Suppressor macrophage treated with lipopolysaccharide for 1 hour (primary cell): ENCODE data around the gene GPANK1.
"Not testable (repeated sequence)": the region's sequence is repeated elsewhere in the genome, so short reads cannot be mapped to it uniquely, and the experiment has no call there.

Source experiments
- DNase-seq, 3 donors: peaks; one replicate each; pipeline ENCODE4 v3.0.0-alpha.2; 2020 to 2022

GPANK1 gene

DNA sequence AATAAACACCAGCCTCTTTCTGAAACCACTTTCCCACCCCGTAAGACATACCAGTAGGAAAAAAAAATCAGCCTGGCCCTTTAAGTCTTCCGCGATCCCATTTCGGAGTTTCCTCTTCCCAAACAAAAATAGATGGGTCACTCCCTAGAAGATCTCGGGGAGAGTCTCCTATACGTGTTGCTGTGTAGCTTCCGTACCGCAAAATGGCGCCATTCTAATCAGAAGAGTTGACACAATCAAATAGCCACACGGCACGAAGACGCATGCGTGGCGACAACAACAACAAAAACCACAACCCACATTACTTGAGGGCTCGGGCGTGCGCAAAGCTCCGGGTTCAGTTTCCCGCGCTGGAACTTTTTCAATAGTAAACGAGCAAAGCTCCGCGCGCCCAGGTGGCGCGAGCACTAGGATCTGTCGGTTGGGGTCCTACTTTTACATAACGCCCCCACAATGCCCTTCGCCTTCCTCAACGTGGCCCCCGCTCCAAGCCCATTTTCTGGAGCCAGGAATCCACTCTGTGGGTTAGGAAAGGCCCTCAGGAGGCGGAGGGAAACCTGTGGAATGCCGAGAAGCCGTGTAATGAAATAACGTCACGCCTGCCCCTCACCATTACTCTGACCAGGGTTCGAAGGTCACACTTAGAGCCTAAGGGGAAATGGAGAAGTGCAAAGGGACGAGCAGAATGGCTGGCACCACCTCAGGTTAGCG lies at the start of gene GPANK1:
GPANK1 (minus strand) TSS at position 208 of the 711 bp plus-strand sequence. CDS start 519 bp downstream, outside the sequence.
- peak; percentile 95 to 97 (median 97) for DNase-seq

DNA sequence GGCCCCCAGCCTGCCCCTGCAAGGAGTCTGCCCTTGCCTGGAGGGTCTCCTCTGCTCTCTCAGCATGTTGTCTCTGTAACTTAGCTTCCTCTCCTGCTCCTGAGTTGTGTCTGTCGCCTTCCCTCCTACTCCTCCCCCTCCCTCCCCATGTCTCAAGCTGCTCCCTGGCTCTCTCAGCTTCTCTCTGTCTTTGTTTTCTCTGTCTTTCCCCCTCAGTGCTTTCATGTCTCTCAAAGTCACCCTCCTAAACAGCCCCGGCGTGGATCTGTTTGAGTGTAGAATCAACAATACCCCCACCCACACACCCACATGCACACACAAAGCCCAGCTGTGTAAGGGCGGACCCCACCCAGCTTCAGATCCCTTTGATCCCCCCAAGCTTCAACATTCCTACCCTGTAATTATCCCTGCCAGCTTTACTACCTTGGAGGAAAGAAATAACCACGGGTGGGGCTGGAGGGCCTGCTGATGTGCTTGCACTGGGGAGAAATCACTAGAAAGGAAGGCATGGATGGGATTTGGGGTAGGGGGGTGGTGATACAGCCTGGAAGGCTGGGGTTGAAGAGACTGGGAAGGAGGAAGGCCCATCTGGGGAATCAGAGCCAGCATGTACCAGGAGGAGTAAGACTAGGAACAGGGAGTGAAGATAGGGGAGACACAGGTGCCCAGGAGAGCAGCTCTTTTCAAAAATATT lies 49.3 kb upstream of the GPANK1 start:
- peak in 1 of 3 donors; percentile 19 for DNase-seq

DNA sequence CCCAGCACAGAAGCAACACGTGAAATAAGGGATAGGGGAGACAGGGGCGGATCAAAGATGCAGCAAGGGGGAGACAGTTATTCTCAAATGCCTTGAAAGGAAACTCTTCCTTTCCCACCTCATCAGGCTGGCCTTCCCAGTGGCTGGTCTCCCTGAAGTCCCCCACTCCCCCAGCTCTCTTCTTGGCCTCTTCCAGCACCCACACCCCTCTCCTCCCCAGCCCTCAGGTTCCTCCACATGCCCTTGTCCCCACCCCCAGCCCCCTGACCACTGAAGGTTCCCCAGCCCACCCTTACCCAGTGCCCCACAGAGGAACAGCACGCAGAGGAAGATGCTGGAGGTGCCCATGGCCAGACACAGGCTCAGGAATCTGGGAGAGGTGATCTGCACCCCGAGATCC lies 48.7 kb upstream of the GPANK1 start:
- DNase-seq, result no peak

DNA sequence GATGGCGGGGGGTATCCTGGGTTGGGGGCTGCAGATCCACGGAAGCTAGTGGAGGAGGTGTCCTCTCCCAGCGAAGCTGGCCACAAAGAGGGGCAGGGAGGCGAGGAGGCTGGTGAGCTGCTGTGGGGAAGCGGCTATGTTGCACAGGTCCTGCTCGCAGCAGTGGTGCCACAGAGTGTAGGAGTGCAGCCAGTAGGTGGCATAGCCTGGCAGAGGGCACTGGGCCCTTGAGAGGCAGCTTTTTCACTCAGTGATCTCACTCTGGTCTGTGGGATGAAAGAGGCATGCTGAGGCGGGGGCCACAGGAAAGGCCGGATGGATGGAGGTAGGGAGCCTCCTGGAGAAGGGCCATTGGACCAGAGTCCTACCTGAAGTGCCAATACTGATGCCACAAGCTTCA lies 47.5 kb upstream of the GPANK1 start:
- peak; percentile 41 to 53 (median 45) for DNase-seq

DNA sequence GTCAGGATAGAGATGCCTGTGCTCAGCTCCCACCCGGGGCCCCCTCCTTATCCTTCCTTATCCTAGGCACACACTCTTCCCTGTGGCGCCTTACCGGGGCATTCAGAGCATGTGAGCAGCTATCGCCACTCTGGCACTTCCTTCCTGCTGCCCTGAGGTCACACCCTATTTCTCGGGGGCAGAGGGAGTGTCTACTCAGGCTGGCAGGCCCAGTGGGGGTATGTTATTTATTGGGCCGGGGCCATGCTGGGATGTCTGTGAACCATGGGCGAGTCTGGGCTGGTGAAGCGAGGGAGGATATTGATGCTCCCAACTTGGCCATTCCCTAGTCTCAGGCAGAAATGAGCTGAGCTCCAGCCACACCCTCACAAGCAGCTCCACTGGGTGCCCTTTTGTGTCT lies 46.4 kb upstream of the GPANK1 start:
- DNase-seq, result peak; percentile 34 to 46 (median 36)

DNA sequence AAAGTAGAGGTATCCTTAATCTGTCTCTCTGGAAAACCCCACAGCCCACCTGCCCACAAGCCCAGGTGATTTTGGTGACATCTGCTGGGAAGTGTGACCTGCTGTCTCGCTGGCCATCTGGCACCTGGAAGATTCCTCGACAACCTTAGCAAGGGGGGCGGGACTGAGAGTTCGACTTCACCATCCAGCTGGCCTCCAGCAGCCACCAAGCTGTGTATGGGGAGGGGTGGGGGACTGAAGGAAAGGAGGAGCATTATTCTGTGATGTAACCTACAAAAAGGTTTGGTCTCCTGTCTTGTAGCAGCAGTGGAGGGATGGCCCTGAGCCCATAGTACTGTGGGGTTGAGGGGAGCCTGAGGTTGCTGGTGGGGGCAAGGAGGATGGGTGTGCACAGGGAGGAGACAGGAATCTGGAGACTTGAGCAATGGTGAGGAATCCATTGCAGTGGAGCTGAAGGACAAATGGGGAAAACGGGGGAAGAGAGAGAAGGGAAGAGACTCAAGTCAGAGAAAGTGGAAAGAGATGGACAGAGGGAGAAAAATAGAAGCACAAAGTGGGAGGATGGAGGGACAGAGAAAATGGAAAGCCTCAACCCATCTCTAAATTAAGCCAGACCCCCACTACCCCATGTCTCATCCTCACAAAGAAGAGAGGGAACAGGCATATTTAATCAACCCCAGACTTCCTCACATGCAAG lies 45.9 kb upstream of the GPANK1 start:
- DNase-seq, result no peak

DNA sequence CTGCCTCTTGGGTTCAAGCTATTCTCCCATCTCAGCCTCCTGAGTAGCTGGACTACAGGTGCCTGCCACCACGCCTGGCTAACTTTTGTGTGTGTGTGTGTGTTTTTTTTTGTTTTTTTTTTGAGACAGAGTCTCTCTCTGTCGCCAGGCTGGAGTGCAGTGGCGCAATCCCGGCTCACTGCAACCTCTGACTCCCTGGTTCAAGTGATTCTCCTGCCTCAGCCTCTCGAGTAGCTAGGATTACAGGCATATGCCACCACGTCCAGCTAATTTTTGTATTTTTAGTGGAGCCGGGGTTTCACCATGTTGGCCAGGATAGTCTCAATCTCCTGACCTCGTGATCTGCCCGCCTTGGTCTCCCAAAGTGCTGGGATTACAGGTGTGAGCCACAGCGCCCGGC lies 44.4 kb upstream of the GPANK1 start:
- not testable (repeated sequence) for DNase-seq

DNA sequence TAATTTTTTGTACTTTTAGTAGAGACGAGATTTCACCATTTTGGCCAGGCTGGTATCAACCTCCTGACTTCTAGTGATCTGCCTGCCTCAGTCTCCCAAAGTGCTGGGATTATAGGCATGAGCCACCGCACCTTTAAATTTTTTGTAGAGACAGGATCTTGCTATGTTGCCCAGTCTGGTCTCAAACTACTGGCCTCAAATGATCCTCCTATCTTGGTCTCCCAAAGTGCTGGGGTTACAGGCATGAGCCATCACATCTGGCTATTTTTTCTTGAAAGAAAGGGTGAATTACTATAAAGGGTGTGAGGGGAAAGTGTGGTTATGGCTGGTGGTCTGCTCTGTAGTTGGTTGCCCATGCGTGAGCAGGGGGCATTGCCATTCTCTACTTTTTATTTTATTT lies 43.4 kb upstream of the GPANK1 start:
- DNase-seq, result no peak

DNA sequence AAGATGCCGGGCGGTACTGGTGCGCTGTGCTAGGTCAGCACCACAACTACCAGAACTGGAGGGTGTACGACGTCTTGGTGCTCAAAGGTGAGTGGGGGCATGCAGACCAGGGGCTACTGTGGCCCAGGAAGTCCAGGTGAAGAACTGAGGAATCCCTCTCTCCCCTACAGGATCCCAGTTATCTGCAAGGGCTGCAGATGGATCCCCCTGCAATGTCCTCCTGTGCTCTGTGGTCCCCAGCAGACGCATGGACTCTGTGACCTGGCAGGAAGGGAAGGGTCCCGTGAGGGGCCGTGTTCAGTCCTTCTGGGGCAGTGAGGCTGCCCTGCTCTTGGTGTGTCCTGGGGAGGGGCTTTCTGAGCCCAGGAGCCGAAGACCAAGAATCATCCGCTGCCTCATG lies 42.9 kb upstream of the GPANK1 start:
- no peak for DNase-seq

DNA sequence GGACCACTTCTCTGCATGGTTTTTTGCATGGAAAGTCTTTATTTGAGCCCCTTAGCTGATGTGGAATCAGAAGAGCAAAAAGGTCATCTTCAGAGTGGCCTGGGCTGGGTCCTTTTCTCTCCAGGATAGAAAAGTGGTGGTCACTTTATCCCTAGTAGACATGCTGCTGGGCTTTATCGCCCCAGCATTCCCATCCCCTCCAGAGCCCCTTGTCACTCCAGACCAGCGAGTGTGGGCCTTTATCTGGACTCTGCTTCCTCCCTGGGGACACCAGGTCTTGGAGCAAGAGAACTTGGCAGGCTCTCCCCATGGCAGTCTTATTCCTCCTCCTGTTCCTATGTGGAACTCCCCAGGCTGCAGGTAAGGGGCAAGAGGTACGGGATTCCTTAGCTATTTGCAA lies 41.8 kb upstream of the GPANK1 start, which contains the start of gene LY6G6F:
LY6G6F (plus strand) TSS at position 268 of the 400 bp plus-strand sequence; CDS start at position 309, 41 bp downstream.
- no peak for DNase-seq

DNA sequence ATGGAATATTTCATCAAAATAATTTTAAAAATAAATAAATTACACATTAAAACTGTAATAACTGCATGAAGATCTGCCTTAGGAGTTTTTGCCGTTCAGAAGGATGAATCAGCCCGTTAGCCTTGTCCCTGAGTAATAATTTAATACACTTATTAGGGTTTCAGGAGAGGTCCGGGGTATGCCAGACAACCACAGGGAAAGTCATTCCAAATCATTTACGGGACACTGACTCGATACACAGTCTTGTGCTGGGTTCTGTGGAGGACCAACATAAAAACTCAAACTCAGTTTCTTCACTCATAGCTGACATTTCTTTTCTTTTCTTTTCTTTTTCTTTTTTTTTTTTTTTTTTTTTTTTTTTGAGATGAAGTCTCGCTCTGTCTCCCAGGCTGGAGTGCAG lies 41.1 kb upstream of the GPANK1 start:
- no peak for DNase-seq

DNA sequence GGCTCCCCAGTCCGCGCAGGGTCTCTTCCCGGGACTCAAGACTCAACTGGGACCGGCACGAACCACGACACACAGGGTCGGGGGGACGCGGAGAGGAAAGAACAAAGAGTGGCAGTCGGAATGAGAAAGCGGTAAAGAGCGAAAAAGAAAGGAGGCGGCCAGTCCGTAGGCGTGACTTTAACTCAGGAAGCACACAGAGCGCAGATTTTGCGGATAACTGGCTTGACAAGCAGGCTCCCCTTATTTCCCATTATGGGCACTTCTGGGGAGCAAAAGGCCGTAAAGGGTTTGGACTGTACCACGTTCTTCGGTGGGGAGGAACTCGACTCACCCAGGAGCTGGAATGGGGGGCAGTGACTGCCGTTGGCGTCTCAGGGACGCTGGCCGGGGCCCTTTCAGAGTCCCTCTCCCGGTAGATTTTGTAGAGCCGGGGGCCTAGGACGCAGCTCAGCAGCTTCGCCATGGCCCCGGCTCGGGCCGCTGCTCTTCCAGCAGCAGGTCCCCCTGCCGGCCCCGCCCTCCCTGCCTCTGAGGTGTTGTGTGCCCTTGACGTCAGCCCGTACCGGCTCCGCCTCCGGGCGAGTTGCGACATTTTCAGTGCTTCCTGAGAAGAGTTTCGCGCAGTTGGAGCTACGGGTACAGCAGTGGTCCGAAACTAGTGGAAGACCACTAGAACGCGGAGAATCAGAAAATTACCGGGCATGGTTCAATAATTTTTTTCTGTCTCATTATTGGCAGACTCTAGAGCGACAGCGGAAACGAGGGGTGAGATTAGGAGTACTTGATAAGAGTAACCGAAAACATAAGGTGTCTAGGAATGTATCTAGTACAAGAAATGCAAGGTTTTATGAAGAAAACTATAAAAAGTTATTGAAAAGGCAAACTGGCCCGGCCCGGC lies 38.3 kb upstream of the GPANK1 start, which contains the start of gene ABHD16A:
ABHD16A (minus strand) TSS at position 506 of the 898 bp plus-strand sequence; CDS start at position 463, 43 bp downstream.
- DNase-seq, result peak; percentile 99

DNA sequence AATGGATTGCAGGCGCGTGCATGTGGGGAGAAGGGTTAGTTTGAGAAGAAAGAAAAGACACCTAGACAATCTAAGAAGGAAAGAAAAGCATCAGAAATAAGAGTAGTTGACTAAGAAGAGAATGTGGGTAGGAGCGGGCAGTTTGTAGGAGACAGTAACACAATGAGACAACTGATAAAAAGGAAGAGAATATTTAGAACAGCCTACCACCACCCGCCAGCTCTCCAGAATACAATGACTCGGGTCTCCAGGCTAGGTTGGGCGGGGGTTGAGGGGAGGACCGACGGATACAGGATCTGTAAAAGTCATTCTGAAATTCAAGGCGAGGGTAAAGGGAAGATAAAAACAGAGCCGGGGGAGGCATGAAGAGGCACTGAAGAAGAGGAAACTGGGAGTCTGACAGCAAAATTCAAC lies 37.6 kb upstream of the GPANK1 start:
- no peak for DNase-seq

DNA sequence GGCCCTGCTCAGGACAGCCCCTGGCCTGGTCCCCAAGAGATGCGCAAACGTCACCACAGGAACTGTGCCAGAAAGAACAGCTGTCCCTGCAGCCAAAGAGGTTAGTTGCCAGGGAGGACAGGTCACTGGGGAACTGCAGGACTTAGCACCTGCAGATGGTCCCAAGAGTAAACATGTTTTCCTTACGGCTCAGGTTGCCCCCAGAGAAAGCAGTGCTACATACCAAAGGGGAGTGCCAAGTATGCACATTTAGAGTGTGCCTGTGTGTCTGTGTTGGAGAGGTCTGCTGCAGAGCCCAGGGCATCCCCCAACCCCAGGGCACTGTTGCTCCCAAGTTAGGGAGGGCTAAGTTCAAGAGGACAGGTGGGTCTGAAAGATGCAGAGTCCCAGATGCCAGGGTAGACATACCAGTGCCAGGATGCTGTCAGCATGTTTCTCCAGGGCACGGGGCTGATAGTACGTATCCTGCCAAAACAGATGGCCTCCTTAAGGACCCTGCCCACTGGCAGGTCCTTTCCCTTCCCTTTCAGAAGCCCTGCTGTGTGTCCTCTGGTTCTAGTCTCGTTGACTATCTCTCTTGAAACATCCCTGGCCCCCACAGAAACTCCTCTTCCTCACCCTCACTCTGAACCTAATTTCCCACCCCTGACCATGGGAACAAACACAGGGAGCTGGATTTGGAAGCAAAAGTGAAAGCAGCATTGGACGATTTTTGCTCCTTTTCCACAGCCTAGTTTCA lies 37.0 kb upstream of the GPANK1 start:
- DNase-seq, result peak; percentile 25 to 46 (median 42)

DNA sequence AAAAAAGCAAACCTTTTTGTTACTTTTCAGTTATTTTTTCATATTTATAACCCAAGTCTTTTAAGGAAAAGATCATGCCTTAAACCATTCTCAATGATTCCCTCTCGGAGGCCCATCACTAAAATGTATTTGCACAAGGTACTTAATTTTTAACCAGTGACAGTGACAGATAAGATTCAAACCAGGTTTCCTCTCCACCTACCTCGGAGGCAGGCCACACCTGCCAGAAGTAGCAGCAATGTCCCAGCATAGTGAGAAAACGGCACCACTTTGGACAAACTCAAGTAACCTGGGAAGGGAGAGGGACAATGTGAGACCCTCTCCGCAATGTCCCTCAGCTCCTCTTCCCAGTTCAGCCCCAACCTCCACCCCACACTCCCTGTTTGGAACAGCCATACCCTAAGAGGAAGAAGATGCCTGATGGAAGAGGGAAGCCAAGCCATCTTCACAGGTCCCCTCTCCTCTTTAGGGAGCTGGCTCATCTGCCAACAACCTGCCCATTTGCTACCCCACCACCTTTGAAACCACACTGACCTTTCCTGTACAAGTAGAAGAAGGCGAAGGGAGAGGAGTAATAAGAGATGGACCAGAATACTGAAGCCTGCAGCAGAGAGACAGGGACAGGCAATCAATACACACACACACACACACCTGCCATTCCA lies 36.1 kb upstream of the GPANK1 start:
- no peak for DNase-seq

DNA sequence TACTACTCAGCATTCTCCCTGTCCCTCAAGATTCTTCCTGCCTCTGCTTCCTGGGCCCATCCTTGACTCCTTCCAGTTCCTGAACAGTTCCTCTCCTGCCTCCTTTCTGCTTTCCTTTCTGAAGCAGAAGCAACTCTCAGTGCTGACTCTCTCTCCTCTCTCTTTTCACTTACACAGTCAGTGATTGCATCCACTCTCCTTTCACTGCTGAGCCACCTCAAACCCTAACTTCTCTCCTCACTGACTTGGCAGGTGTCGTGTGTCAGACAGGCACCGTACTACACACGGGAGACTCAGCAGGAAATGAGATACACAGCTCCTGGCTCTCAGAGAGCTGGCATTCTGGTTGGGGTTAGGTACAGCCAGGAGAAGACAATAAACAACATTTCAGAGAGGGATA lies 32.8 kb upstream of the GPANK1 start:
- DNase-seq, result peak; percentile 18 to 41 (median 32)

DNA sequence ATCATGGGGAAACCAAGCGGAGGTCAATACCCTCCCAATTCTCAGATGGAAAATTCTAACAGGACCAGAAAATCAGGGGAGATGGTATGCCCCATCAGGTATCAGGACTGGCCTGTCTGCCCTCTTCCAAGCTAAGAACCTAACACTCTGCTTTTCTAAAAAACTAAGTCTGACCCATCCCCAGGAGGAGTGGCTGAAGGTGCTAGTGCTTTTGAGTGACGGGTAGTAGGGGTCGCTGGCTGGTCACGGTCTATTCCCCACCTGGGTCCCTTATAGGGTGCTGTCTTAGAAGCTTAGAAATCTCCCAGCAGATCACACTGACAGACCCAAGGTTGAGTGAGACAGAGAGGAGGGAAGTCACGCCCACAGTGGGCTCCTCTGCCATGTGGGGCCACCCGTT lies 28.7 kb upstream of the GPANK1 start:
- DNase-seq, result no peak

DNA sequence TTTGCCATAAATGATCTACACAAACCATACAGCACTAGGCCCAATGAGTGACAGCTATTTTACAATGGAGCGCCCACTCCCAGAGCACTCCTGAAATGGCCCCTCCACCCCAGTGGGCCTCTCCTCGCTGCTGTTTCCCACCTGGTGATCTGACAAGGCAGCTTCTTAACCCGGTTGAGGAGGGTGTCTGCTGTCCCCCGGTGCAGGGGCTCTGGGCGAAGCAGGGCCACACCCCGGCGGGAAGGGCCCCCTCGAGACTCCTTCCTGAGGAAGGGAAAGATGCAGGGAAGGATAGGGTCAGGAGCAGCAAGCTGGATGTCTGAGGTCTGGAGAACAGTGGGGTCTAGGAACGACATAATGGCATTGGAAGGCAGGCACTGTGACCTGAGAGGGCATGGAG lies 28.1 kb upstream of the GPANK1 start:
- DNase-seq, result no peak

DNA sequence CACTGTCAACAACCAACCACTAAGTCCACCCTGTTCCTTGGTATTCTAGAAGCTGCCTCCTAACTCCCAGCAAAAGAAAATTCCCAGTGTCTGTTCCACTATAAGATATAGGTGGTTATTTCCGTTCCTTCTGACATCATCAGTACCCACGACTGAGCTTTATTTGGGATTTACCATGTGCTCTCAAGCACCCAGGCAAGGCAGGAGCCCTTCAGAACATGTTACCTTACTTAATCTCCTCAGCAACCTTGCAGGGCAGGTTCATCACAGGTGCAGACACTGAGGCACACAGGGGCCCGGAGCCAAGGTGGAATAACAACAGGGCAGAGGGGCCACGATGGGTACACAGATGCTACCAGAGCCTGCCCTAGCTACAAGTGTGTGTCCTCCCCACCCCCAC lies 27.6 kb upstream of the GPANK1 start:
- no peak for DNase-seq

DNA sequence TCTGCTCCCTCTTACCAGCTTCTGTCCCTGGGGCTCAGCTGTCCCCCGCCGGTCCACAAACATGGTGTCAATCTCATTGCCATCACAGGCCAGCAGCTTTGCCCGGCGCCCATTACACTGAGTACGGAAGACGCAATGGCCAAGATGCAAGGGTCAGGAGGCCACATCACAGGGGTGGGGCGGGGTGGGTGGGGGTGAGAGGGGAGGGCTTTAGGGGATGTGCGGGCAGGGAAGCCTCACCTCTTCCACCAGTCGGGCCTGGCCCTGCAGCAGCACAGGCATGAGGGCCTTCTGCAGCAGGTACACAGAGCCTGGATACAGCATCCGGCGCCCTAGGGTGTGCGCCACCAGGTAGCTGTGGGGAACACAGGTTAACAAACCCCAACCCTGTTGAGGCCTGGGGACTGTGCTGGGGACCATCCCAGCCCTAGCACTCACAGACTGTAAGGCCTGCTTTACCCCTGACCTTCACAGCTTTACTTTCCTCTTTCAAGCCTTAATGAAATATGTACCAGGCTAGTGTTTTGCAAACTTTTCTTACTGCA lies 26.8 kb upstream of the GPANK1 start:
- no peak for DNase-seq

DNA sequence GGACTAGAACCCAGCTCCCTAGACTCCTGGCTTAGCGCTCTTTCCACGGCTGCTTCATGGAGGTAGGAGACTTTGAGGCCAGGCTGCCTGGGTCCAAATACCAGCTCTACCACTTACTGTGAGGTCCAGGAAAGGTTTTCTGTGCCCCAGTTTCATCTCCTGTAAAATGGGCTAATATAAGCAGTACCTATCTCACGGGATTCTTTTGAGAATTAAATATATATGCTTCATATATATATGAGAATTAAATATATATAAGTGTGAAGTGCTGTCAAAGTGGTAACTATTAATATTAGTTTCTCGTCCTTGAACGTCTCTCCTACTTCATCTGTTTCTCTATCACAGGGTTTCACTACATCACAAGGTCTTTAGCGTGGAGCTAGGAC lies 26.3 kb upstream of the GPANK1 start:
- DNase-seq, result no peak
